SH-SY5Y (cell line): ENCODE results near the gene PRMT5.

Experiments used
- GATA2 ChIP-seq: IDR thresholded peaks from 2 replicates; pipeline ENCODE4 v1.6.1; 2011; ENCODE audit warnings: mild to moderate bottlenecking, low read depth, low read length
- GATA3 ChIP-seq: IDR thresholded peaks from 2 replicates; pipeline ENCODE4 v1.6.1; 2011; ENCODE audit warnings: low read depth, mild to moderate bottlenecking, low read length, moderate library complexity

DNA sequence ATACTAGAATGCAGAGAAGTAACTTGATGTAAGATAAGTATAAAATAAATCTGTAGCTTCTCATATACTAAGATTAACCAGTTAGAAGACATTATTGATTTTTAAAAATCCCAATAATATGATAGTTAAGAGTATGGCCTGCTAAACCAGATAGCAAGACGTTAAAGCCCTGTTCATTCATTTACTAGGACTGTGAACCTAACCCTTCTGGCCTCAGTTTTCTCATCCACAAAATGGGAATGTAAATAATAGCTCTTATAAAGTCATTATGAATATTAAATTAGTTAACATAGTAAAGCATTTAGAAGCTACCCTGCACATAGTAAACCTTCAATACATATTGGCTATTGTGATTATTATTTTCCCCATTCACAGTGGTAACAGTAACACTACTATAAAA is 6.0 kb upstream of the PRMT5 start:
- TF ChIP-seq GATA2, result no peak
- TF ChIP-seq GATA3, result no peak
